NCI-H2107 (cell line): Measurements from ENCODE around the gene ZFAND5.

Experiments used
- DNase-seq: peaks from one replicate; lab custom pipeline; 2025; lab: John Stamatoyannopoulos, UW

The ZFAND5 gene, protein sequence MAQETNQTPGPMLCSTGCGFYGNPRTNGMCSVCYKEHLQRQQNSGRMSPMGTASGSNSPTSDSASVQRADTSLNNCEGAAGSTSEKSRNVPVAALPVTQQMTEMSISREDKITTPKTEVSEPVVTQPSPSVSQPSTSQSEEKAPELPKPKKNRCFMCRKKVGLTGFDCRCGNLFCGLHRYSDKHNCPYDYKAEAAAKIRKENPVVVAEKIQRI

DNA sequence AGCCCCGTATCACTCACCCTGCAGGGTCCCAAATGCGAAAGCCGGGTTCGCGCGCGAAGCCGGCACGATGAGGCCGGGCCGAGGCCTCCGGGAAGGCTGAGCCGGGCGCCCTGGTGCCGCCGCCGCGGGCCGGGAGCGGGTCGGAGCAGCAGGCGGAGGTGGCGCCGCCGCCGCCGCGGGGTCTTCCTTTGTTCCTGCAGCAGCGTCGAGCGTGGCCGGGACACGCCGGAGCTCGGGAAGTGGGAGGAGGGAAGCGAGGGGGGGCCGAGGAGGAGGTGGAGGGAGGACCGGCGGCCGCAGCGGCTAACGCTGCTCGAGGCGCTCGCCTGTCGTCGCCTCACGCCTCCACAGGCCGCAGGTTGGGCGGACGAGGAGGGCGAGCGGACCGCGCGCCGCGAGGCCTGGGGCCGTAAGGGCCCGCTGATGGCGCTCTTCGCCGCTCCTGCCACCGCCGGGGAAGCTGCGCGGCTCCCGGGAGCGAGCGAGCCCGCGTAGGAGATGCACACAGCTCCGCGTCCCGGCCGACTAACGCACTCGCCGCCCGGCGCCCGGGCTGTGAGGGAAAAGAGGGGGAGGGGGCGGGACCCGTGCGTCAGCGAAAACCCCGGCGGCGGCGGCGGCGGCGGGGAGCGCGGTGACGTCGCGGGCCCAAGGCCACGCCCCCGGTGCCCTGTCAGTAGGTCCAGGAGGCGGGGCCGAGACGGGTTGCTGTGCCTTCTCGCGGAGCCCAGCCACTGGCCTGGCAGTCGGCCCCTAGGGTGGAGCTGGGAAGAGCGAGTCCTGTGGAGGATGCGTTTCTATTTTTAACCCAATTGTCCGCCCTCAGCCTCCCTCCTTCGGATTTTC is at the start of gene ZFAND5:
TSS of gene ZFAND5 (minus strand) at position 530 of the 846 bp plus-strand sequence. CDS start 4,430 bp downstream, outside the sequence.
- DNase-seq: peak; percentile 85

DNA sequence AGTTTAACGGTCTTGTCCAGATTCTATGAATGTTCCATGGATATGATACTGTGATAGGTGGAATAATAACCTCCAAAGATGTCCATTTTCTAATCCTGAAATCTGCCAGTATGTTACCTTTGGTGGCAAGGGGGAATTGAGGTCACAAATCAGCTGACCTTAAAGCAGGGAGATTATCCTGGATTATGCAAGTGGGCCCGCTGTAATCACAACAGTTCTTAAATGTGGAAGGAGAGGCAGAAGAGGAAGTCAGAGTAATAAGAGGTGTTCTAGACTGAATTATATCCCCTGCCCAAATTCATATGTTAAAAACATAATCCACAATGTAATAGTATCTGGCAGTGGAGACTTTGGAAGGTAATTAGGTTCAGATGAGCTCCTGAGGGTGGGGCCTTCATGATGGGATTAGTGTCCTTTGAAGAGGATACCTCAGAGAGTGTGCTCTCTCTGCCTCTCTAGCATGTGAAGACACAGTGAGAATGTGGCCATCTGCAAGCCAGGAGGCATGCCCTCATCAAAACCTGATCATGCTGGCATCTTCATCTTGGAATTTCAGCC is 47.6 kb upstream of the ZFAND5 start:
- no peak for DNase-seq

DNA sequence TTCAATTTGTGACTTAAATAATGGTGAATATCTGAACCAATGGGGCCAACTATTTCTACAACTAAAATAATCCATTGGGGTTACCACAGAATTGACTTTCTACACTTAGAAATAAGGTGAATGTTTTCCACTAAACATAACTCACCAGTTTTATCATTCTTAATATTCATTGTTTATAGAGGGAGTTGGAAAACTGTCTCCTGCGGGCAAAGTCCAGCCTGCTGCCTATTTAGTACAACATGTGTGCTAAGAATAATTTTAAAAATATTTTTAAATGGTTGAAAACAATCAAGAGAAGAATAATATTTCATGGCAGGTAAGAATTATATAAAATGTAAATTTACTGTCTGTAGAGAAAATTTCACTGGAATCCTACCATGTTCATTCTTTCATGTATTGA is 45.2 kb upstream of the ZFAND5 start:
- no peak for DNase-seq

DNA sequence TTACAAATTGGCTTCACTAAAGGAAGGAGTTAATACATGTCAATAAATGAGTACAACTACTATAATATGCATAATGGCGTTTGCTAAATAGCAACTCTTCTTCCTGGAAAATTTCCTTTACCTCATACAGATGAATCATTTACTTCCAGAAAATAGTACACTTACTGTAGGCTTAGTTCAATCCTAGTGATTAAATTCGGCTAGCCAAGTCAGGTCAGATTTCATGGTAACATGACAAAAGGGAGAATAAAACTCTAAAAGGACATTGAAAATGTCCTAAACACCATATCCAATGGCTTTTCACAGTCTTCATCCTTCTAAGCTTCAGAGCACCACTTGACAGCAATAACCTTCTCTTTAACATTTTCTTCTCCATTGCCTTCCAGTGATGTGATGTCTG is 42.1 kb upstream of the ZFAND5 start:
- no peak for DNase-seq

DNA sequence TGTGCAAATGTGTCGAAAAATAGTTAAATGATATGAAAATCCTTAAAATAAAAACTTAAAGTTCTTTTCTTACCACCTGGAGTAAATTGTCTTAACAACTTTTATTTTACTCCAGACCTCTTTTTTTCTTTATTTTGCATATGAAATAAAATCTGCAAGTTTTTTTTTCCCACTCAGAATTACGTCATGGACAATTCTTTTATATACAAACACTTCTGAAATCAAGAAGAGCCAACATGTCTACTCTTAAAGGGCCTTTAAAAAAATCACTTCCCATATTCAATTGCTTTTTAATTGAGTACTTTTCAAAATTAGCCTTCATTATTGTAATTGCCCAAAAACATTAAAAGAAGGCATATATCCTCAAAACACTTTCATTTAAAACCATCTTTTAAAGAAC is 37.7 kb upstream of the ZFAND5 start:
- no peak for DNase-seq

DNA sequence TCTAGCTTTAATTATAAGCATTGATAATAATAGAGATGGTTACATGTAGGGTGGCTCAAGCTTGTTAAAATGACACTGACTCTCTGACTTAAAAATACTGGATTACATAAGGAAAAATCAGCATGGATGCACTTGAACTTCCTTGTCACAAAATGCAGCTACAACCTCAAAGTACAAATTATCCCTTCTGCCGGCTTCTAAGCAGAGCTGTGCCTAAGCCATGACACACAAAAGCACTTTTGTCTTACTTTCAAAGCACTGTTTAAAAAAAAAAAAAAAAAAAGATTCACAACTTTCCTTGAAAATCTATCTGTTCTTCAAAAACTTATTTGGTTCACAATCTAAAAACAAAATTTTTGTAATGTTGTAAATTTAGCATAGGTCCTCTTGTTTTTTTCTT is 36.4 kb upstream of the ZFAND5 start:
- DNase-seq: no peak

DNA sequence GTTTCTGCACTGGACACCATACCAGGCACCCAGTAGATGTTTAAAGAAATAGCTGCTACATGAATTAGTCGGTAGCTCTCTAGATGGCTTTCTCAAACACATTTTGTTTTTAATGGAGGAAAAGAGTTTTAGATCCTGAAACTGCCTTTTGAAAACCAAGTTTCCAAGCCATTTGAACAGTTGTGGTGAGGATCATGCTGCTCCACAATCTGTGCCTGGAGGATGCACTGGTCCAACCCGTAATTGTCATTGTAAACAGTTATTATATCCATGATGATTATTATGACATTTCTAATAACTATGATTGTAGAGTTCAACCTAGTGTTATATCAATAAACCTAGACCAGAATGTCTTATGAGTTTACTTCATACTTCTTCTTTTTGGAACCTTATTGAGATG is 35.9 kb upstream of the ZFAND5 start:
- no peak for DNase-seq

DNA sequence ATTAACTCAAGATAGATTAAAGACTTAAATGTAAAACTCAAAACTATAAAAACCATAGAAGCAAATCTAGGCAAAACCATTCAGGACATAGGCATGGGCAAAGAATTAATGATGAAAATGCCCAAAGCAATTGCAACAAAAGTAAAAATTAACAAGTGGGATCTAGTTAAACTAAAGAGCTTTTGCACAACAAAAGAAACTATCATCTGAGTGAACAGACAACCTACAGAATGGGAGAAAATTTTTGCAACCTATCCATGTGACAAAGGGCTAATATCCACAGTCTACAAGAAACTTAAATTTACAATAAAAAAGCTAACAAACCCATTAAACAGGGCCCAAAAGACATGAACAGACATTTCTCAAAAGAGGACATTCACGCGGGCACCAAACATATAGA is 34.4 kb upstream of the ZFAND5 start:
- no peak for DNase-seq

DNA sequence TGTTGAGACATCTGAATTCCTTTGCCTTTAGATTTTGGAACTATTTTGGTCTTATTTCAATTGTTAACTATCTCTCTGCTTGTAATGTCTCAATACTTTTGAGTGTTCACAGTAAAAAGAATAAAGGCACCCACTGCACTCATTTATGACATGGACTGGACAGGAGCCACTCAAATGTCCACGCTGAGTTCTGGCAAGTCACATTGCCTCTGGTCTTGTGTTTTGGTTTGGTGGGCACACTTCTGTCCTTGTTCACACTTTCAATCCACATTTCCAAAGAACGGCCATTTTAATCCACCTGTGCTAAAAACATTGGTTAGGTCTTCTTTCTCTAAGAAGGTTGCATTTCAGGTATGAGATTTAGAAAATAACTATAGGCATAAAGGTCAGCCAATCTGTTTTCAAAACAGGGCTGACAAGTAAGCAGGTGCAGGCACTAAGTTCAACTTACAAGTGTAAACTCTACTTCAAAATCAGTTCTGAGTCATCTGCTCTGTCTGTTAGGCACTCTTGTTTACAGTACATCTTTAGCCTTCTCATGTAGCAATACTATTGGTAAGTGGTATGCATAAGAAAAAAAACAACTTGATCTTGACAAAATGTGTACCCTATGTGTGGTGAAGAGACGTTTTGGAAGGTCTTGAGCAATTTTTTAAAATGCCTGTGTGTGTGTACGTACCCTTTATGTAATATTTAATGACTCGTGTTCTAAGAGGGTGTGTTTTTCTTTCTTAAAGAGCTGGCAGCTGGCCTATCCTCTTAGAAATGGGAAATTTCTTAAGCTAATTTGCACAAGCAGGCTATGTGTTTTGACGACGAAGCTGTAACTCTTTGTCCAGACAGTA is 31.5 kb upstream of the ZFAND5 start:
- no peak for DNase-seq

DNA sequence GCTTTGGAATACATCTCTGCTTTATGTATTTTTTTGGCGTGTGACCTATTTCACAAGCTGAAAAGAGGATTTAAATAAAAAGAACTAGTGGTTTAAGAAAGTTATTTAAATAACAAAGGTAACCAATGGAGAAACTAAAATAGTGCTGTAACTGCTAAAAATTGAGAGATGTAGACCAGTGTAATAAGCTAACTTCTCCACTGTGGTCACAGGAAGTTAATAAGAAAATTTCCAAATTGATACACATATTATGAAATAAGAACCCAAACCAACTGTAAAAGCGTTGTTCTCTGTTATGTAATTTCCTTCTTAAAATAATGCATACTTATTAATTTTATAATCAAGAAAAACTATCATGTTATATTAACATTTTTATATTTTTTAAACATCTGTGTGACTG is 29.1 kb upstream of the ZFAND5 start:
- DNase-seq: no peak

DNA sequence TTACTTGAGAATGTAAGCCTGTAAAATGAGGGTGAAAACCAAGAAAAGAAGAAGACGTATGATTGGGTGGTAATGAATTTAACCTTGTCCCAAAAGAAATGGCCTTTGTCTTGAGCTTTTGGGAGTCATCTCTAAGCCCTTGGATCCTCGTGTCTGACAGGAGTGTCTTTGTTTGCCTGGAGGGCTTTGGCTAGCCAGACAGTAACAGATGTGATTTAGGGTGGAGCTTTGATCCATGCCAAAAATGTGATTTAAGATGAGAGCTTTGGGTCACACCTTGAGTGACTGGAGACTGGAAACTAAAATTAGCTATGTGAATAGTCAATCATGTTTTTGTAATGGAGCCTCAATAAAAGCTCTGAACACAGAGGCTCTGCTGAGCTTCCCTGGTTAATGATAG is 25.9 kb upstream of the ZFAND5 start:
- no peak for DNase-seq

DNA sequence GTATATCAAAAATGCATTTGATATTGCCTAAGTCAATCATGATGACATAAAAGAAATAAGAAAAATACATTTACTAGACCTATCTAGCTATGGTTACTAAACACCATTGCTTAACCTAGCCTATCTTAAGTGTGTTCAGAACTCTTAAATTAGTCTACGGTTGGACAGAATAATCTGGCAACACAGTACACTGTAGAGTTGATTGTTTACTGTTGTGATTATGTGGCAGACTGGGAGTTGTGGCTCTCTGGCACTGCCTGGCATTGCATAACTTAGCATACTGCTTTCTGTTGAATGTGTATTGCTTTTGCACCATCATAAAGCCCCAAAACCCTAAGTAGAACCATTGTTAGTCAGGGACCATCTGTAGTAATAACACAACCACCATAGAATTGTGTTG is 21.2 kb upstream of the ZFAND5 start:
- no peak for DNase-seq

DNA sequence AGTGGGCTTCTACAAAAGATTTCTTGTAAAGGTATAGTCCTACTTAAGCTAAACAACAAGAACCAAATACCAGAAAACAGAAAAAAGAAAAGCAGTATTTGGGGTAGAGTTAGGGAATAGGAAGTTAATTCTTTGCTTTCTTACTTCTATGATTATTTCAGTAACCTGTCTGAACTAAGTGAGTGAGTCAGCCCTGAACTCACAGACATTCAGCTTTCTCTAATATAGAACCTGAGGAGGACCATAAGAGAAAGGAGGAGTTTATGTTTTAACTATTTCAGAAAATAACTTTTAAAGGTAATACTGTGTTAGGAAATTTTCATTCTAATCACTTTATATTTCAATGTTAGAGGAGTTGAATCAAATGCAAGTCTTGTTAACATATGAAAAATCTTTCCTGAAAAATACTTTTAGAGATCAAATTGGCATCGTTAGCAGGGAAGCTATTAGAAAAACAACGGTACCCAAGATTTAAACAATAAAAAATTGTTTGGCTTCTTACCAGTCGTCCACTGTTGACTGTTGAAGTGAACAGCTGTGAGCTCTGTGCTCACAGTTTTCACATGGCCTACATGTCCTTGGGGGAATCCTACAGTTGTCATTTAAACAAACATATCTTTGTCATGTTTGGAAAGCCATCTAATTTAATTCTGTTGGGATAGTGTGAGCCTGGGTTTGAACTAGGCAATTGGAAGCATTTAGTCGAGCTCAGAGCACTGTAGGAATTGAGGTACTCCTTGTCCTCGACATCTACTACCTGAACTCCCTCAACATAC is 19.9 kb upstream of the ZFAND5 start:
- DNase-seq: no peak

DNA sequence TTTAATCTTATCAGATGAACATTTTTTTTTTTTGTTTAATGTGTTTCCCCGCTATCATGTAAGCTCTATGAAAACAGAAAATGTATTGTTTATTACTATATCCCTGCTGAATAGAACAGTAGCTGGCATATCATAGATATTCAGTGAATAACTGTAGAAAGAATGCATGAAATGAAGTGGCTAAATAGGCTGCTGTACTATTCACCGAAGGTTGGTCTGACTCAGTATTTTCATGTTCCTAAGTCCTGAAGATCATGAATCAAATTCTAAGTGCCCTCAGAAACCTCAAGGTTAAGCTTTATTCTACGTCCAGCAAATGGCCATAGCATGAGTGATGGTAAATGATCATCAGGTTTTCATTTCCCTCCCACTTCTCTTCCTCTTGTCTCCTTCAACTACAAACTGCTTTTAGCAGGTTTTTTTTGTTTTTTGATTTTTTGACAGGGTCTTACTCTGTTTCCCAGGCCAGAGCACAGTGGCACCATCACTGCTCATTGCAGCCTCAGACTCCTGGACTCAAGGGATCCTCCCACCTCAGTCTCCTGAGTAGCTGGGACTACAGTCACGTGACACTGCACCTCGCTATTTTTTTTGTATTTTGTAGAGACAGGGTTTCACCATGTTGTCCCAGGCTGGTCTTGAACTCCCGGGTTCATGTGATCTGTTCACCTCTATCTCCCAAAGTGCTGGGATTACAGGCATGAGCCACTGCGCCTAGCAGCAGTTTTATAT is 19.1 kb upstream of the ZFAND5 start:
- no peak for DNase-seq

DNA sequence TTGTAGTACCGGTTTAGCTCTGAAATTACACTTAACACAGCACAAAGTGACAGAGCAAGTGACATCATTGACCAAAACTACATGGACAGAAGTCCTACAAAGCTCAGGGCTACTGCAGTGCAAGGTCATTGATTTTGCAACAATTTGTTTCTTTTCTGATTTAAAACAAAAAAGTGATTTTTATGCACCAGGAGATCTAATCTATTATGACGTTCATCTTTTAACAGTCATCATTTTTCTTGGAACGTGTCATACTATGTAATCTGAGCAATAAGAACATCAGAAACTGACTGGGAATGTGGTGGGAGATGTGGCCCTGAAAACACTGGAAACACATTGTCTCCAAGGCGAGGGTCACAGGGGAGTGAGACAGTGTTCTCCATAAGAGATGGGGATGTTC is 17.4 kb upstream of the ZFAND5 start:
- no peak for DNase-seq

DNA sequence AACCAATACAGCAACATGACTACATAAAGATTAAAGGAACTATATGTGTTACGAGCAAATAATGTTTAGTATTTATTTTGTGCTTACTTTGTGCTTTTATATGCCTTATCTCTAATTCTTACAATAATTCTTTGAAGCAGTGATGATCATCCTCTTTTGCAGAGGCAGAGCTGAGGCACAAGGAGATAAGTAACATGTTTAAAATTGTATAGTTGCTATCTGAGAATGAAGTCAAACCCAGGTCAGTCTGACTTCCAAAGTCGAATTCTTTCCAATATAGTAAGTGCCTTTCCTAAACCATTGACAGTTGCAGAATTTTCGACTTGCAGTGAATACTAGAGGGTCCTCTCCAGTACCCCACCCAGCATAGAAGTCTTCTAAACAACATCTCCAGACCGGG is 12.0 kb upstream of the ZFAND5 start:
- no peak for DNase-seq

DNA sequence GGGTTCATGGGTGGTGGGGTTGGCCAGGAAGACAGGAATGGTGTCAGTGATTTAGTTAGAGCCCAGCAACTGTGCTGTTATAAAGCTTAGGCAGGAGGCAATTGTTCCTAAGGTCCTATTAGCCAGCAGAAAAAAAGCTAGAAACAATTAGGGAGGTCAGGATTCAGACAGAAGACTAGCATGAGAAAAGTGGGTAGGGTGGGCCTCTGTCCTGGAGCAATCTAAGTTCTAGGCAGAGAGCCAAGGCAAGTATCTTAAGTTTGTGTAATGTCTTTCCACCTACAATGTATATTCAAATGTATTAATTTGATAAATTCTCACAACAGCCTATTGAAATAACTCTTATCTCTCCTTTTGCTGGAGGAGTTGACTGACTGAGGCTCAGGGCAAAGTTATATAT is 6.1 kb upstream of the ZFAND5 start:
- no peak for DNase-seq

DNA sequence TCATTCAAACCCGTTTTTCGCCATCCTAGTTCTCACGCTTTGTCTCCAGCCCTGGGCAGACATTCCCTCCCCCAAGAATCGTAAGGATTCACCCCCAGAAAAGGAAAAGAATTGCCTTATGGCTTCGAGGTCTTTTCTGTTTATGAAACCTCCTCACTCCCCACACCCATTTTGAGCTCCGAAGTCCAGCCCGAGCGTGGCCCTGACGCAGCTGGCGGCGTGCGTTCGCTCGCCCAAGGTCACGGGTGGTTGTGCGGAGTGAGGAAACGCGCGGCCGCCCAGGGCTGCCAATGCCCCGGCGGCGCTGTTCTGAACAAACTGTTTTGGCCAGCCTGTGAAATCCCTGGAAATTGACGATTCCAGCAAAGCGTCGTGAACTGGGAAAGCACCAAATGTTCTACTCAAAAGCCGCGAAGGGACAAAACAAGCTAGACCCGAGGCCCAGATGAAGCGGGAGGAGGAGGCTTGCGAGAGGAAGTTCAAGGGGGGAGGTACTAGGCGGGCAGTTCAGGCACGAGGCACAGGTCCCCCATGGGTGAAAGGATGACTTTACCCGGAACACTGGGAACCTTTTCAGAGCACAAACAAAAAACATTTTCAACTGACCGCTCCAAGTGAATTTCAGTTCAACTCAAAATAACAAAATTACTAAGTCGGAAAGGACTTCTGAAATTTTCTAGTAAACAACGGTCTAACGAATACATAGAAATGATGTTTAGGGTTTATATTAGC is 683 bp upstream of the ZFAND5 start:
- DNase-seq: no peak

DNA sequence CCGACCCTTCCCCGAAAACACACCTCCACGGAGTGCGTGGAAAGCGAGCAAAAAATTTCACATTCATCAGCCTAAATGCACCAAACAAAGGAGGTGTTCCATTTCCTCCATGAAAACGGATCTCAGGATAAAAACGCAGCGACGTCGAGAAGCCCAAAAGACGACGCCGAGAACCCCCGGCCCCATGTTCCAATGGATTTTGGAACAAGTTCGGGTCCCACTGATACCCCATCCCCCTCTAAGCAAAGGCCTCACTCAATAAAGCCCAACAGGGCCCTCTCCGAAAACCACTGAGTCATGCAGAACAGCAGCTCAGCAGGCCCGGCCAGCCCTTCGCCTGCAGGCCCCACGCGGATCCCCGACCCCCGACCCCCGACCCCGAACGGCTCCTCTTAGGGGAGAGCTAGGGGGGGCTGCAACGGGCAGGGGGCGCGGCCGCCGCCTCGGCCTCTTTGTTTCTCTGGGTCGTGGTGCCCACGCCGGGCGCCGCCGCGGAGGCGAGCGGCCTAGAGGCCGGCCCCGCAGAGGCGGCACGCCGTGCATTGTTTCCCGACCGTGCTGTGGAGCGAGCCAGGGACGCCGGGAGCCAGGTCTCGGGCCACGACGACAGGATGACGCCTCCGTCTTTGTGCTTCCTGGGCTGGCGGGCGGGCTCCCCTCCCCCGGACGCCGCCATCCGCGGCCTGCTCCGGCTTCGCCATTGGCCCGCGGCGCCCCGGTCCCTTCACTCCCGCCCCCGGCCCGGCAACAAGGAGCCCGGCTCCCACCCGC is 915 bp downstream of the ZFAND5 start:
- no peak for DNase-seq

DNA sequence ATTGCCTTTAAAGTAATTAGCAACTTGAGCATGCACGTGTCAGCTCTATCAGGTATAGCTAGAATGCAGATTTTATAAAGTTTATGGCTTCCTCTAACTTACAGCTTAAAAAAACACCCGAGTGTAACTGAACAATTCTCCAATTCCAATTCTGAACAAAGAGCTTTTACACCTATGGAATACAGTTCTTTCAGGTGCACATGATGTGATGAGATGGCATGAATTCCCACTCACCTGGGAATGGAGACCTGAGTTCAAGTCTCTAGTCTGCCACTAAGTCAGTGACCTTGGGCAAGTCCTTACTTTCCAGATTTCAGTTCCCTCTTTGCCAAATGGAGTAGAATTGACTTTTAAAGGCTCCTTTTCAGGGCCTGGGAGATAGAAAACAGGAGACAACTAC is 1.8 kb downstream of the ZFAND5 start:
- no peak for DNase-seq
